GM18909 (cell line): Measurements from ENCODE around the gene ACSS3.

Experiments
- ATAC-seq: cut with Tn5 transposase; IDR thresholded peaks from one replicate; pipeline ENCODE4 v1.9.1; 2021; ENCODE audit warnings: mild to moderate bottlenecking; ENCODE audit not compliant: unreplicated experiment, poor library complexity

Gene ACSS3

GRCh38 chr12:81211306-81211705 is 133.4 kb downstream of the ACSS3 start:
- no peak for ATAC-seq

- ATAC-seq: no peak
Measured at GRCh38 chr12:81212996-81213696, 135.3 kb downstream of the ACSS3 start.

GRCh38 chr12:81216739-81217138 is 138.9 kb downstream of the ACSS3 start:
- ATAC-seq: no peak

- ATAC-seq: no peak
Measured at GRCh38 chr12:81221681-81222080, 143.8 kb downstream of the ACSS3 start.

GRCh38 chr12:81222846-81223592 is 145.1 kb downstream of the ACSS3 start:
- no peak for ATAC-seq

GRCh38 chr12:81224626-81225025 is 146.7 kb downstream of the ACSS3 start:
- no peak for ATAC-seq

GRCh38 chr12:81229759-81230158 is 151.9 kb downstream of the ACSS3 start:
- ATAC-seq: no peak

GRCh38 chr12:81231574-81232368 is 153.9 kb downstream of the ACSS3 start:
- ATAC-seq: no peak

- no peak for ATAC-seq
Measured at GRCh38 chr12:81245458-81245857, 167.6 kb downstream of the ACSS3 start.

GRCh38 chr12:81245907-81246570 is 168.2 kb downstream of the ACSS3 start:
- no peak for ATAC-seq

- no peak for ATAC-seq
Measured at GRCh38 chr12:81249976-81250375, 172.1 kb downstream of the ACSS3 start.

- no peak for ATAC-seq
Measured at GRCh38 chr12:81252228-81252627, 174.3 kb downstream of the ACSS3 start.

GRCh38 chr12:81253360-81253759 is 175.5 kb downstream of the ACSS3 start:
- no peak for ATAC-seq

GRCh38 chr12:81255456-81255855 is 177.6 kb downstream of the ACSS3 start:
- no peak for ATAC-seq

- ATAC-seq: no peak
Measured at GRCh38 chr12:81255947-81256346, 178.1 kb downstream of the ACSS3 start.

- no peak for ATAC-seq
Measured at GRCh38 chr12:81257947-81258551, 180.2 kb downstream of the ACSS3 start.

GRCh38 chr12:81259360-81259759 is 181.5 kb downstream of the ACSS3 start:
- ATAC-seq: no peak

- no peak for ATAC-seq
Measured at GRCh38 chr12:81261508-81262207, 183.8 kb downstream of the ACSS3 start.

- no peak for ATAC-seq
Measured at GRCh38 chr12:81263072-81263471, 185.2 kb downstream of the ACSS3 start.

- ATAC-seq: no peak
Measured at GRCh38 chr12:81270385-81270784, 192.5 kb downstream of the ACSS3 start.
